ENCODE measurements around the gene TBRG1. TPM values are rescaled to one million over a fixed set of nuclear protein-coding genes. Genes with fewer than 3 reads are reported as not detected.

The TBRG1 gene
- total RNA-seq, 6 experiments from 2014 or later, result 18.8 to 25.9 (median 24.1) TPM

GRCh38 chr11:124612567-124613246 lies 10.0 kb upstream of the TBRG1 start:
- no peak for TF ChIP-seq CTCF (IDR thresholded peaks at IDR 0.05)
- no peaks in the 10 kb centered on the region for H3K36me3 Mint-ChIP-seq (ENCODE audit: low read depth)
- no peaks in the 10 kb centered on the region for H3K4me1 Mint-ChIP-seq (ENCODE audit: low read depth)
- peaks cover 19% of the 10 kb centered on the region for H3K27me3 Mint-ChIP-seq (ENCODE audit: insufficient read depth)
- no peak overlapping the region for H3K4me3 Mint-ChIP-seq
- H3K27ac Mint-ChIP-seq, result no peak overlapping the region
- no peaks in the 10 kb centered on the region for H3K9me3 Mint-ChIP-seq
- no peak for DNase-seq

- DNase-seq, result no peak
- Mint-ChIP-seq H3K27me3 (ENCODE audit: insufficient read depth) (peaks cover 26% of the 10 kb centered on the region), H3K9me3 (no peaks in the 10 kb centered on the region), H3K4me1 (ENCODE audit: low read depth) (peaks cover 12% of the 10 kb centered on the region), H3K27ac (no peak overlapping the region), H3K36me3 (ENCODE audit: low read depth) (no peaks in the 10 kb centered on the region), H3K4me3 (no peak overlapping the region)
- TF ChIP-seq CTCF (IDR thresholded peaks at IDR 0.05), result no peak
Measured at GRCh38 chr11:124618863-124619262, 3.8 kb upstream of the TBRG1 start.

GRCh38 chr11:124623861-124624525 lies 1.3 kb downstream of the TBRG1 start:
- Mint-ChIP-seq H3K27ac (peak overlapping the region; percentile 96), H3K4me1 (ENCODE audit: low read depth) (peaks cover 31% of the 10 kb centered on the region), H3K27me3 (ENCODE audit: insufficient read depth) (peaks cover 6% of the 10 kb centered on the region), H3K36me3 (ENCODE audit: low read depth) (peaks cover 25% of the 10 kb centered on the region), H3K9me3 (no peaks in the 10 kb centered on the region), H3K4me3 (peak overlapping the region; percentile 97)
- no peak for TF ChIP-seq CTCF (IDR thresholded peaks at IDR 0.05)
- peak; percentile 26 for DNase-seq

- H3K27ac Mint-ChIP-seq, result peak overlapping the region; percentile 47; the same call in 1 of the 2 replicates
Measured at GRCh38 chr11:124625504-124626168, 3.0 kb downstream of the TBRG1 start.

GRCh38 chr11:124627546-124627945 lies 4.9 kb downstream of the TBRG1 start:
- Mint-ChIP-seq H3K27ac (no peak overlapping the region), H3K27me3 (ENCODE audit: insufficient read depth) (no peaks in the 10 kb centered on the region), H3K4me1 (ENCODE audit: low read depth) (peaks cover 23% of the 10 kb centered on the region), H3K4me3 (no peak overlapping the region), H3K9me3 (no peaks in the 10 kb centered on the region), H3K36me3 (ENCODE audit: low read depth) (peaks cover 25% of the 10 kb centered on the region)
- TF ChIP-seq CTCF (IDR thresholded peaks at IDR 0.05), result no peak
- DNase-seq, result no peak

More at GRCh38 chr11:124625504-124626168, 3.0 kb downstream of the TBRG1 start:
- no peaks in the 10 kb centered on the region for H3K27me3 Mint-ChIP-seq (ENCODE audit: insufficient read depth)
- no peak overlapping the region for H3K4me3 Mint-ChIP-seq
- peaks cover 25% of the 10 kb centered on the region for H3K36me3 Mint-ChIP-seq (ENCODE audit: low read depth)
- no peak for TF ChIP-seq CTCF (IDR thresholded peaks at IDR 0.05)
- peaks cover 31% of the 10 kb centered on the region for H3K4me1 Mint-ChIP-seq (ENCODE audit: low read depth)
- no peak for DNase-seq
- H3K9me3 Mint-ChIP-seq, result no peaks in the 10 kb centered on the region
